ENCODE results near the gene RAB18. TPM values are rescaled to one million over a fixed set of nuclear protein-coding genes. Genes with fewer than 3 reads are reported as not detected.

RAB18 gene
- polyA plus RNA-seq, 1 donor (not counting 4 experiments of a cell fraction or from before 2014, with no cell fraction given) = 179 TPM

GRCh38 chr10:27537166-27537565 is 33.1 kb downstream of the RAB18 start:
- Histone ChIP-seq H3K4me3 (ENCODE audit: control insufficient read depth in 2 of 3, extremely low read depth in 1 of 3, insufficient read depth in 2 of 3, low read depth in 1 of 3, low read length in 3 of 3) (no peak overlapping the region), H3K27me3 (ENCODE audit: control insufficient read depth, extremely low read depth, insufficient read depth, low read length) (no peaks in the 10 kb centered on the region), H3K9me3 (ENCODE audit: control insufficient read depth, low read depth, low read length) (no peaks in the 10 kb centered on the region), H3K4me2 (ENCODE audit: control insufficient read depth, extremely low read depth, insufficient read depth, low read depth, low read length) (no peak overlapping the region), H4K20me1 (ENCODE audit: control insufficient read depth, extremely low read depth, insufficient read depth, low read length) (no peaks in the 10 kb centered on the region), H3K27ac (ENCODE audit: control insufficient read depth, insufficient read depth, low read length) (no peak overlapping the region), H3K79me2 (ENCODE audit: control insufficient read depth, insufficient read depth, low read length) (peaks cover 5% of the 10 kb centered on the region), H3K36me3 (ENCODE audit: control insufficient read depth in 2 of 2, extremely low read depth in 1 of 2, insufficient read depth in 2 of 2, low read length in 2 of 2) (peaks cover 12 to 16% of the 10 kb centered on the region in 2 experiments), H3K4me1 (ENCODE audit: control insufficient read depth, extremely low read depth, insufficient read depth, low read length) (peaks cover 4% of the 10 kb centered on the region), H3K9me1 (ENCODE audit: control insufficient read depth, extremely low read depth, insufficient read depth, low read length) (no peaks in the 10 kb centered on the region), H2AFZ (ENCODE audit: control insufficient read depth, low read length) (no peak overlapping the region), H3K9ac (ENCODE audit: control insufficient read depth, extremely low read depth, insufficient read depth, low read length) (no peak overlapping the region)
- no peak for DNase-seq (ENCODE audit: low read depth, low spot score)
- dilution Hi-C loops (cut with MboI; ENCODE audit: extremely low pct_ligation_motif_present, low sequenced_read_pairs) = no loop called here
- FAIRE-seq = no peak
- TF ChIP-seq EZH2 (IDR thresholded peaks at IDR 0.05; ENCODE audit: low read length) = no peak
- TF ChIP-seq, protein P1, sequence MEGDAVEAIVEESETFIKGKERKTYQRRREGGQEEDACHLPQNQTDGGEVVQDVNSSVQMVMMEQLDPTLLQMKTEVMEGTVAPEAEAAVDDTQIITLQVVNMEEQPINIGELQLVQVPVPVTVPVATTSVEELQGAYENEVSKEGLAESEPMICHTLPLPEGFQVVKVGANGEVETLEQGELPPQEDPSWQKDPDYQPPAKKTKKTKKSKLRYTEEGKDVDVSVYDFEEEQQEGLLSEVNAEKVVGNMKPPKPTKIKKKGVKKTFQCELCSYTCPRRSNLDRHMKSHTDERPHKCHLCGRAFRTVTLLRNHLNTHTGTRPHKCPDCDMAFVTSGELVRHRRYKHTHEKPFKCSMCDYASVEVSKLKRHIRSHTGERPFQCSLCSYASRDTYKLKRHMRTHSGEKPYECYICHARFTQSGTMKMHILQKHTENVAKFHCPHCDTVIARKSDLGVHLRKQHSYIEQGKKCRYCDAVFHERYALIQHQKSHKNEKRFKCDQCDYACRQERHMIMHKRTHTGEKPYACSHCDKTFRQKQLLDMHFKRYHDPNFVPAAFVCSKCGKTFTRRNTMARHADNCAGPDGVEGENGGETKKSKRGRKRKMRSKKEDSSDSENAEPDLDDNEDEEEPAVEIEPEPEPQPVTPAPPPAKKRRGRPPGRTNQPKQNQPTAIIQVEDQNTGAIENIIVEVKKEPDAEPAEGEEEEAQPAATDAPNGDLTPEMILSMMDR (optimal IDR thresholded peaks at IDR 0.05 in 1 of 3, IDR thresholded peaks at IDR 0.05 in 1 of 3, conservative IDR thresholded peaks at IDR 0.05 in 1 of 3; ENCODE audit: extremely low read depth in 1 of 3, insufficient read depth in 2 of 3, low read length in 3 of 3) = no peak

DNA sequence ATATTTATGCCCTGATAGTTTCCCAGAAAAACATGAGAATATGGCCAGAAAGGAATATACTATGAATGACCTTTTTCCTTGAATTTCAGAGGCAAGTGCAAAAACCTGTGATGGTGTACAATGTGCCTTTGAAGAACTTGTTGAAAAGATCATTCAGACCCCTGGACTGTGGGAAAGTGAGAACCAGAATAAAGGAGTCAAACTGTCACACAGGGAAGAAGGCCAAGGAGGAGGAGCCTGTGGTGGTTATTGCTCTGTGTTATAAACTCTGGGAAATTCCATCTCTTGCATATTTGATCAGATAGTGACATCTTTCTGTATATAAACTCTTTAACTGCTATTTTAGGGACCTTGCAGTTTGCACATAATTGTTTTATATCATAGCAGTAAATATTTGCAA is 33.7 kb downstream of the RAB18 start:
- Histone ChIP-seq H3K4me2 (ENCODE audit: control insufficient read depth, extremely low read depth, insufficient read depth, low read depth, low read length) (no peak overlapping the region), H3K9ac (ENCODE audit: control insufficient read depth, extremely low read depth, insufficient read depth, low read length) (no peak overlapping the region), H3K36me3 (ENCODE audit: control insufficient read depth in 2 of 2, extremely low read depth in 1 of 2, insufficient read depth in 2 of 2, low read length in 2 of 2) (peaks cover 12 to 16% of the 10 kb centered on the region in 2 experiments), H4K20me1 (ENCODE audit: control insufficient read depth, extremely low read depth, insufficient read depth, low read length) (no peaks in the 10 kb centered on the region), H3K4me1 (ENCODE audit: control insufficient read depth, extremely low read depth, insufficient read depth, low read length) (peaks cover 4% of the 10 kb centered on the region), H3K9me3 (ENCODE audit: control insufficient read depth, low read depth, low read length) (no peaks in the 10 kb centered on the region), H3K9me1 (ENCODE audit: control insufficient read depth, extremely low read depth, insufficient read depth, low read length) (no peaks in the 10 kb centered on the region), H3K27ac (ENCODE audit: control insufficient read depth, insufficient read depth, low read length) (no peak overlapping the region), H3K79me2 (ENCODE audit: control insufficient read depth, insufficient read depth, low read length) (peaks cover 5% of the 10 kb centered on the region), H3K4me3 (ENCODE audit: control insufficient read depth in 2 of 3, extremely low read depth in 1 of 3, insufficient read depth in 2 of 3, low read depth in 1 of 3, low read length in 3 of 3) (no peak overlapping the region), H3K27me3 (ENCODE audit: control insufficient read depth, extremely low read depth, insufficient read depth, low read length) (no peaks in the 10 kb centered on the region), H2AFZ (ENCODE audit: control insufficient read depth, low read length) (no peak overlapping the region)
- FAIRE-seq (no peak), DNase-seq (ENCODE audit: low read depth, low spot score) (no peak)
- dilution Hi-C loops (cut with MboI; ENCODE audit: extremely low pct_ligation_motif_present, low sequenced_read_pairs) = no loop called here
- TF ChIP-seq, protein P1 (optimal IDR thresholded peaks at IDR 0.05 in 1 of 3, IDR thresholded peaks at IDR 0.05 in 1 of 3, conservative IDR thresholded peaks at IDR 0.05 in 1 of 3; ENCODE audit: extremely low read depth in 1 of 3, insufficient read depth in 2 of 3, low read length in 3 of 3) = no peak
- TF ChIP-seq EZH2 (IDR thresholded peaks at IDR 0.05; ENCODE audit: low read length) = no peak

Measured in keratinocyte (primary cell).